Muscle layer of colon (tissue), 2 donors: ENCODE measurements around the gene SYCP2.

Experiments used
- H3K27ac ChIP-seq: one replicate; pipeline ENCODE4 v1.7.0; 2013; ENCODE audit warnings: low read depth, mild to moderate bottlenecking, low read length, moderate library complexity
- H3K27me3 ChIP-seq, 2 donors: one replicate each; pipeline ENCODE4 v1.7.0; 2013; ENCODE audit warnings: low read length in 2 of 2, mild to moderate bottlenecking in 2 of 2; ENCODE audit not compliant: insufficient read depth in 2 of 2, control insufficient read depth in 1 of 2
- H3K36me3 ChIP-seq: one replicate; pipeline ENCODE4 v1.7.0; 2013; ENCODE audit warnings: mild to moderate bottlenecking, low read length; ENCODE audit not compliant: insufficient read depth
- H3K4me1 ChIP-seq: one replicate; pipeline ENCODE4 v1.7.0; 2013; ENCODE audit warnings: mild to moderate bottlenecking, low read length; ENCODE audit not compliant: insufficient read depth
- H3K4me3 ChIP-seq, 2 donors: one replicate each; pipeline ENCODE4 v1.7.0; 2013; ENCODE audit warnings: low read length in 2 of 2, low read depth in 1 of 2, mild to moderate bottlenecking in 1 of 2, moderate library complexity in 1 of 2
- H3K9ac ChIP-seq: one replicate; pipeline ENCODE4 v1.7.0; 2013; ENCODE audit warnings: low read length
- H3K9me3 ChIP-seq: one replicate; pipeline ENCODE4 v1.7.0; 2013; ENCODE audit warnings: mild to moderate bottlenecking, low read length
- donor health status: abdominal sarcoma.
- donor health status: Adenocarcinoma of cecum.

Gene SYCP2

DNA sequence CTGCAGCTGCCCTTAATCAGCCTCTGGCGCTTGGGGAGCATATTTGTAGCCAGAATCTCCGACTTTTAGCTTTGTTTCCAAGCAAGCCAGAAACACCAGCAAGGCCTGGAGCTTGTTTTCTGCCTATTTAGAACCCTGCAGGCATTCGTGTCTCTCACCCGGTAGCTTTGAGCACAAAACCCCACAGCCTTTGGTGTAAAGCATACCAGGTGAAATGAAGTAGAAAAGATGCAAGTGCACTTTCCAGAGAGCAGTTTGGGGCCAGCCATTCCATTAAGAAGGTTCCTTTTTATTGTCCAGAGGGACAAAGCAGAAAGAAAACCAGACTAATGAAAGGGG, 7.5 kb upstream of the SYCP2 start:
- H3K4me3 ChIP-seq = peak overlapping the region; percentile 61 to 72
- peak overlapping the region; percentile 100 for H3K27ac ChIP-seq
- H3K9me3 ChIP-seq = no peaks in the 10 kb centered on the region
- H3K9ac ChIP-seq = peak overlapping the region; percentile 63
- peaks cover 64% of the 10 kb centered on the region for H3K4me1 ChIP-seq
- H3K27me3 ChIP-seq = no peaks in the 10 kb centered on the region
- H3K36me3 ChIP-seq = peaks cover 30% of the 10 kb centered on the region

DNA sequence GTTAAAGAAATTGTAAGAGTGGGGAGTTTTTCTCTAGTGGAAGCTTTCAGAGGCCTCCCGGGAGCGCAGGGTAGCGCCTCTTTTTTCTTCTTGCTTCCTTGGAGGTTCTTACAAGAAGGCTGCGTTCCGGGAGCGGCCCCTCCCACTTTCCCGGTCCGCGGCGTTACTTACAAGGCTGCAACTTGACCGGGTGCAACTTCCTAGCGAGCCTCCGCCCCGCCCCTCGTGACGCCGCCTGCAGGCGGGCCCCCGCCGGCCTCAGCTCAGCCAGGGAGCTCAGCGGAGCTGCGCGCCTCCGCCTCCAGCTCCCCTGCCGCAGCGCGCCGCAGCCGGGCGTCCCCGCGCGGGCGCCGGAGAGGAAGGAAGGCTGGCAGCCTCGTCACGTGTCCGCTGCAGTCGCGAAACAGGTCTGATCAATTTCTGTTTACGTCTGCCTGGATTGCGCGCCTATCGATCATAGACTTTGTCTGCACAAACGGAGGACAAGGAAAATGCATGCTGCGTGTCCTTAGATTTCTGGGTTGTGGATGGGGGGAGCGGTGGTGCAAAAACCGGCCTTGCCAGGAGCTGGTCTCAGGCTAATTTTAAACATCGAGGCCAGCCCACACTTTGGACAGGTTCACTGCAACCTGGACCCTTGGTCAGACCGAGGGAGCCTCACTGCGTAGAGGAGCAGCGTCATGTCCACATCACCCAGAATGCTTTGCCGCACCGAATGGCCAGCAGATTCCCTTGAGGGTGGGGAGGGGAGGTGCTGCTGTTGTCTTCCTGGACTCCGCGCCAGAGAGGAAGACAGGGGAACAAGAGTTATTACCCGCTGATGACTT, 6.9 kb upstream of the SYCP2 start, which contains the start of the genes FAM217B and PPP1R3D:
TSS of gene FAM217B (plus strand) at position 261 of the 827 bp plus-strand sequence. CDS start 3,555 bp downstream, outside the sequence.
TSS of gene PPP1R3D (minus strand) at position 177 of the 827 bp plus-strand sequence. CDS start 374 bp downstream, outside the sequence.
- peak within 1 kb of the TSS; percentile 67 for H3K9ac ChIP-seq
- H3K4me3 ChIP-seq = peak within 1 kb of the TSS; percentile 61 to 72
- H3K27me3 ChIP-seq = no peaks in the 10 kb centered on the region
- H3K27ac ChIP-seq = peak within 1 kb of the TSS; percentile 100
- H3K9me3 ChIP-seq = no peaks in the 10 kb centered on the region
- H3K36me3 ChIP-seq = peaks cover 30% of the 10 kb centered on the region
- peaks cover 58% of the 10 kb centered on the region for H3K4me1 ChIP-seq

DNA sequence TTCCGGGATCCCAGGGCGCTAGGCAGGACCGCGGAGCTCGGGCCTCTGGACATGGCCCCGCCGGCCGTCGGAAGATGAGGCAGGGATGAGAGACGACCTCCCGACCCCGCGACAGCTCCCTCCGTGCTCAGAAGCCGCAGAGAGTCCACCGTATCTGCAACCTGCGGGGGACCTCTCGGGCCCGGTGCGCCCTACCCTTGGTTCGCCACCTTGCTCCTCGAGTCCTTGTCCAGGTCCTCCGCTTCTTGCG, 6.4 kb upstream of the SYCP2 start:
- no peaks in the 10 kb centered on the region for H3K27me3 ChIP-seq
- H3K4me3 ChIP-seq = peak overlapping the region; percentile 60 to 72
- H3K9me3 ChIP-seq = no peaks in the 10 kb centered on the region
- peaks cover 52% of the 10 kb centered on the region for H3K4me1 ChIP-seq
- peaks cover 27% of the 10 kb centered on the region for H3K36me3 ChIP-seq
- peak overlapping the region; percentile 100 for H3K27ac ChIP-seq
- peak overlapping the region; percentile 67 for H3K9ac ChIP-seq

DNA sequence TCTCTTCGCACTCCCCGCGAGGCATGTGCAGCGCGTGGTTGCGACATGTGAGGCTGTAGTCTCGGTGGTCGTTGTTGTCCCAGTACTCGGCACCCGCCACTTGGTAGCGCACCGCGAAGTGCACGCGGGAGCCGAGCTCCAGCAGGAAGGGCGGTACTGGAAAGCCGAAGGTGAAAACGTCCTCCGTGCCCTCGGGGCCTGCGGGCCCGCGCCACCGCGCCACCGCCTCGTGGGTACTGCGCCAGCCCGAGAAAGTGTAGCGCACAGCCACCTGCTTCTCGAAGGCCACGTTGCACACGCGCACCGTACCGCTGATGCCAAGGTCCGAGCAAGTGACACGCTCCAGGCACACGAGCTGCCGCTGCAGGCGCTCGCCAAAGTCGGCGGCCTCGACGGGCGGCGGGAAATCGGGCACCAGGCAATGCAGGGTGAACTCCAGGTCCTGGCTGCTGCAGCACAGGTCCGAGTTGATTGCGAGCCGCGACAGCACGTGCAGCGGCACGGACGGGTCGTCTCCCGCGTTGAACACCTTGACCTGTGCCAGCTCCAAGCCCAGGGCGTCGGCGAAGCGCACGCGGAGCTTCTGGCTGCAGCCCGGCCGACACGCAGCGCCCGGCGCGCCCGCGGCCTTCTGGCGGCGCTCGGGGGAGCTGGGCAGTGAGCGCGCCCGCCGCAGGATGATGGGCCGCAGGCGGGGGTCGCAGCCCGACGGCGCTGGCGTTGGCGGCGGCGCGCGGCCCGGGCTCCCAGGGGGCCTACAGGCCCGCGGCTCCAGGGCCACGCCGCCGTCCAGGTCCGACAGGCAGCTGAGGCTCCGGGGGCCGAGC, 5.8 kb upstream of the SYCP2 start:
- Histone ChIP-seq H3K4me1 (peaks cover 47% of the 10 kb centered on the region), H3K9me3 (no peaks in the 10 kb centered on the region), H3K36me3 (peaks cover 22% of the 10 kb centered on the region), H3K27ac (peak overlapping the region; percentile 100), H3K27me3 (no peaks in the 10 kb centered on the region), H3K9ac (peak overlapping the region; percentile 67), H3K4me3 (peak overlapping the region; percentile 60 to 72)

DNA sequence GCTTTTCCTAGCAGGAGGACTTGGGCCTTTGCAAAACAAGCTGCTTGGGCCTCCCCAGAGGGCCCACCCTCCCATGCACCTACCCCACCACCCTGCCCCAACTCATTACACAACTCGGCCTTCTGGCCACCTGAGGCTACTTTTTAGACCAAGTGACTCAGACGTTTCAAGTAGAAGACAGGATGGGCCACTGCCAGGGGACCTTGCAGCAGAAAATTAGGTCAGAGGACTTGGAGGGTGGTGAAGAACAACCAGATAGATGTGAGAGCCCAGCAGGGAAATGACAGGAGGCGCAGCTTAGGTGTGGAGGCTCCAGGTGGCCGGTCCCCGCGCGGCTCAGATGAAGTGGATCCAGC, 5.2 kb upstream of the SYCP2 start:
- peak overlapping the region in 1 of 2 donors; percentile 51 for H3K4me3 ChIP-seq
- H3K27ac ChIP-seq = no peak overlapping the region
- H3K9me3 ChIP-seq = no peaks in the 10 kb centered on the region
- H3K36me3 ChIP-seq = peaks cover 17% of the 10 kb centered on the region
- H3K27me3 ChIP-seq = no peaks in the 10 kb centered on the region
- H3K4me1 ChIP-seq = peaks cover 47% of the 10 kb centered on the region
- H3K9ac ChIP-seq = no peak overlapping the region

DNA sequence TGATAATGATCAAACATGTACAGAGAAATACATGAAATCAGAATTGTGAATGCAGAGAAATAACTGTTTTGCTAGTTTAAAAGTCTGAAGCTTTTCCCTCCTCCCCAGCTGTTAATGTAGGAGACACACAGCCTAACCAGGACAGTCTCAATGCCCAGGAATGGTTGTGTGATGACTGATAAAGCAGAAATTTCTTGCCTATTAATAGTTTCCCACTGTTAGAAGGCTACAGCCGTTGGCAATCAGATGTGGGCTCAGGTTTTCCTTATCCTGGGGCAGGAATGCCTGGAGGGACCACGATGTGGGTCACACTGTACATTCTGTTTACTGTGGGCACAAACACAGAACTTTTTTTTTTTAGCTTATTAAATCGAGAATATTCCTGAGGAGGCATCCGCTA, 4.8 kb upstream of the SYCP2 start:
- Histone ChIP-seq H3K27me3 (no peaks in the 10 kb centered on the region), H3K9ac (no peak overlapping the region), H3K27ac (no peak overlapping the region), H3K9me3 (no peaks in the 10 kb centered on the region), H3K4me3 (peak overlapping the region in 1 of 2 donors; percentile 51), H3K4me1 (peaks cover 47% of the 10 kb centered on the region), H3K36me3 (peaks cover 13% of the 10 kb centered on the region)

DNA sequence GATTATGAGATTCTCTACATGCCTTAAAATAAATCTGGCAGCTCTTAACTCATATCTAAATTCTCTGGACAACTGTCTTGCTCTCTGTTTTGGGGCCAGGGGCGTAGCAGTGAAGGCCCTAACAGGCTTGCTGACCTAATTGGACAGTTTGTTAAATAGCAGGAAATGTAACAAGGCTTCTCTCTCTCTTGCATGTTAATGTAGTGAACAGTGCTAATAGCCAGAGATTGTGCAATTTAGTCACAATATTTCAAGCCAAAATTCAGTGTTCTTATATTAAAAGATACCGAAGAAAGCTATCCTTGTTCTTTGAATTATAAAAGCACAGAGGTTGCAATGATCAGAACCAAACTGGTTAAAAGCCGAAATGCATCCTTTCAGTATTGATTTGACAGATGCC, 3.7 kb upstream of the SYCP2 start:
- H3K4me1 ChIP-seq = peaks cover 45% of the 10 kb centered on the region
- H3K4me3 ChIP-seq = no peak overlapping the region
- no peak overlapping the region for H3K9ac ChIP-seq
- H3K27ac ChIP-seq = no peak overlapping the region
- no peaks in the 10 kb centered on the region for H3K9me3 ChIP-seq
- H3K36me3 ChIP-seq = peaks cover 2% of the 10 kb centered on the region
- H3K27me3 ChIP-seq = no peaks in the 10 kb centered on the region

DNA sequence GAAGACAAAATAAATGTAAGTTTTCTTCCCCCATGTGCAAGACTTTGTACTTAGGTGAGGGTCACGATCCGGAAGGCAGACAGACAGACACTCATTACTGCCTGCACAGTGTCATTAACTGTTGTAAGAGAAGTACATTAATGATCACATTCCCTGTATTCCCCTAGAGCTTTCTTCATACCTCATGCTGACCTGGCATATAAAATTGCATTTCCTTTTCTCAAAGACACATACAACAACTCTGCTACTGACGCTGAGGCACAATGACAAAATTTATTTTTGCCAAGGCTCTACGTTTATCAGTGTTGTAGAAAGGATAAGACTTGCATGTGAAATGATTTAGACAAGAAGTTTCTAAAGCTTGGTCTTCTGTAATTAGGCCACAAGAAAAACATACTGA, 3.0 kb upstream of the SYCP2 start:
- no peak overlapping the region for H3K9ac ChIP-seq
- peaks cover 38% of the 10 kb centered on the region for H3K4me1 ChIP-seq
- no peaks in the 10 kb centered on the region for H3K36me3 ChIP-seq
- H3K27ac ChIP-seq = no peak overlapping the region
- no peaks in the 10 kb centered on the region for H3K27me3 ChIP-seq
- no peak overlapping the region for H3K4me3 ChIP-seq
- H3K9me3 ChIP-seq = no peaks in the 10 kb centered on the region

DNA sequence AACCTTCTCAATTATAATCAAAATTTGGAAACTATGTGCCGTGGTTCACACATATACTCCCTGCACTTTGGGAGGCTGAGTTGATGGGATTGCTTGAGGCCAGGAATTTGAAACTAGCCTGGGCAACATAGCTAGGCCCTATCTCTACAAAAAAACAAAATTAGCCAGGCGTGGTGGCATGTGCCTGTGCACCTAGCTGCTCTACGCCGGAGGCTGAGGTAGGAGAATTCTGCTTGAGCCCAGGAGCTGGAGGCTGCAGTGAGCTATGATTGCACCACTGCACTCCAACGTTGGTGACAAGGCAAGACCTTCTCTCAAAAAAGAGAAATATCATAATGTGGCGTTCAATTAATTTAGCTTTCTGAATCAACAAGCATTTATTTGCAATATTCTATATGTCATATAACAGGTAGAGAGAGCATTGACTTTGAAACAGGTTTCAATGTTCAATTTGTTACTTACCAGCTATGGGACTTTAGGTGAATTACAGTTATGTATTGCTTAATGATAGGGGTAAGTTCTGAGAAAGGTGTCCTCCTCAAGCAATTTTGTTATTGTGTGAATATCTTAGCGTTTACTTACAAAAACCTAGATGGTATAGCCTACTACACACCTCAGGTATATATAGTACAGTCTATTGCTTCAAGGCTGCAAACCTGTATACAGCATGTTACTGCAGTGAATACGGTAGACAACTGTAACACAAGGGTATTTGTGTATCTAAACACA, 2.2 kb upstream of the SYCP2 start:
- no peaks in the 10 kb centered on the region for H3K36me3 ChIP-seq
- H3K4me3 ChIP-seq = no peak overlapping the region
- H3K27me3 ChIP-seq = no peaks in the 10 kb centered on the region
- no peaks in the 10 kb centered on the region for H3K9me3 ChIP-seq
- H3K4me1 ChIP-seq = peaks cover 33% of the 10 kb centered on the region
- no peak overlapping the region for H3K27ac ChIP-seq
- H3K9ac ChIP-seq = no peak overlapping the region

DNA sequence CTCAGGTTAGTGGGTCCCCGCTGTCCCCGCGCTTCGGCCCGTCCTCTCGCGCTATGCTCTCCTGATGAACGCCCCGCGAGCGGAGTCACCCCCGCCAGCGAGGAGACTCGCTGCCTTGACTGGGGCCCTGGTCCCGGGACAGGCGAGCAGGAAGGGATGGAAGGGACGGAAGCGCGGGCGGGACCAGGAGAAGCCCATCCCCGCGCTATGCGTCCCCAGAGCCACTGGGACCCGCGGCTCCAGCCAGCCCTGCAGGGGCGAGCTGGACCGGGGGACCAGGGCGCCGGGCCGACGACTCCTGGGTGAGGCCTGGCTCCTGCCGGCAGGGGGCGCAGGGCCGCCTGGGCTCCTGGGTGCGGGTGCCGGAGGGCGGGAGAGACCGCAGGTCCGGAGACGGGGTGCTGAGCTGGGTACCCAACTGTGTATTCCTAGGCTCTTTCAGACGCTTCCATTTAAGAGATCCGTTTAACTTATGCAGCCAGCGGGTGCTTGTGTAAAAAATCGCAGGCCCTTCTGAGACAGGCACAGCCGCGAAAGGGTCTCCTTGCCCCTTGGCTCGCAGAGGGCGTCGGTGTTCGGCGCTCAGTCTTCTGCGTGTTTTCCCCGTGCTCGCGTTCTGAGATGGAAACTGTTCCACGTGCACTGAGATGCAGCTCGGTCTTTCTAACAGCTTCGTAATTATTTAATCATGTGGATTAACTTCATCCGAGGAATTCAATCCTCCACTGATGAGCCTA, 580 bp upstream of the SYCP2 start:
- Histone ChIP-seq H3K27me3 (no peaks in the 10 kb centered on the region), H3K4me1 (peaks cover 29% of the 10 kb centered on the region), H3K36me3 (no peaks in the 10 kb centered on the region), H3K27ac (peak overlapping the region; percentile 63), H3K9ac (no peak overlapping the region), H3K4me3 (peak overlapping the region; percentile 54 to 68), H3K9me3 (no peaks in the 10 kb centered on the region)
